ENCODE data around the gene DSP. TPM values are rescaled to one million over a fixed set of nuclear protein-coding genes. Genes with fewer than 3 reads are reported as not detected.

The DSP gene
- total and polyA plus RNA-seq, 2 experiments from 2014 or later, result 16.8 to 43.7 TPM

DNA sequence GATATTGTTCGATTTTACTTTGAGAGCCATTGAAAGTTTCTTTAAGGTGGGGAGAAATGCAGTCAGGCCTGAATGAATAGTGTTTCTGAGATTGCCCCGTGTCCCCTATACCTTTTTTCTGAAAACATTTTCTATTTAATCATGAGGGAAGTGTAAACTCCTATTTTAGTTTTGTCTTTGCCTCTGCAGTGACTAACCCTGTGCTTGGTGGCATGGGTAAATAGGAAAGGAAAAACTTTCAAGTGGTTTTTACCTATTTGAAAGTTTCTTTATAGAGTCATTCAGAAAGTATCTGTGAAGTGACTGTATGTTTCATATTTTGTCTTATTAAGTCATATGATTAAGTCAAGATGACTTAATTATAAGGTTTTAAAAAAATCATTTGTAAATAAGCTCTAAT is 63.0 kb downstream of the DSP start:
- Histone ChIP-seq H3F3A (replicated peaks; ENCODE audit: low read depth) (no peaks in the 10 kb centered on the region), H3K4me3 (no peak overlapping the region), H3K79me2 (replicated peaks; ENCODE audit: insufficient read depth) (no peaks in the 10 kb centered on the region), H3K4me1 (ENCODE audit: insufficient read depth) (0 out of 2 replicates have a peak, but pooled peaks cover 1% of the 10 kb centered on the region), H4K20me1 (replicated peaks; ENCODE audit: insufficient read depth) (peaks cover 3% of the 10 kb centered on the region), H3K4me2 (no peak overlapping the region), H2AFZ (no peak overlapping the region), H3K36me3 (ENCODE audit: insufficient read depth) (peaks cover 76% of the 10 kb centered on the region), H3K27ac (ENCODE audit: low read depth) (no peak overlapping the region), H3K27me3 (ENCODE audit: insufficient read depth) (no peaks in the 10 kb centered on the region), H3K9me2 (ENCODE audit: insufficient read depth) (no peaks in the 10 kb centered on the region)
- Mint-ChIP-seq H3K27ac (no peak overlapping the region), H3K4me3 (no peak overlapping the region), H3K36me3 (ENCODE audit: low read depth) (peaks cover 75% of the 10 kb centered on the region), H3K9me3 (no peaks in the 10 kb centered on the region), H3K27me3 (ENCODE audit: insufficient read depth, low read depth, poor library complexity) (no peaks in the 10 kb centered on the region), H3K4me1 (peaks cover under 1% of the 10 kb centered on the region; the same call in 2 of the 3 replicates)
- DNase-seq (ENCODE audit: low spot score) (no peak), ATAC-seq (no peak)
- TF ChIP-seq, protein P1, sequence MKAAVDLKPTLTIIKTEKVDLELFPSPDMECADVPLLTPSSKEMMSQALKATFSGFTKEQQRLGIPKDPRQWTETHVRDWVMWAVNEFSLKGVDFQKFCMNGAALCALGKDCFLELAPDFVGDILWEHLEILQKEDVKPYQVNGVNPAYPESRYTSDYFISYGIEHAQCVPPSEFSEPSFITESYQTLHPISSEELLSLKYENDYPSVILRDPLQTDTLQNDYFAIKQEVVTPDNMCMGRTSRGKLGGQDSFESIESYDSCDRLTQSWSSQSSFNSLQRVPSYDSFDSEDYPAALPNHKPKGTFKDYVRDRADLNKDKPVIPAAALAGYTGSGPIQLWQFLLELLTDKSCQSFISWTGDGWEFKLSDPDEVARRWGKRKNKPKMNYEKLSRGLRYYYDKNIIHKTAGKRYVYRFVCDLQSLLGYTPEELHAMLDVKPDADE (IDR thresholded peaks at IDR 0.05), result no peak
- TF ChIP-seq, protein P2, sequence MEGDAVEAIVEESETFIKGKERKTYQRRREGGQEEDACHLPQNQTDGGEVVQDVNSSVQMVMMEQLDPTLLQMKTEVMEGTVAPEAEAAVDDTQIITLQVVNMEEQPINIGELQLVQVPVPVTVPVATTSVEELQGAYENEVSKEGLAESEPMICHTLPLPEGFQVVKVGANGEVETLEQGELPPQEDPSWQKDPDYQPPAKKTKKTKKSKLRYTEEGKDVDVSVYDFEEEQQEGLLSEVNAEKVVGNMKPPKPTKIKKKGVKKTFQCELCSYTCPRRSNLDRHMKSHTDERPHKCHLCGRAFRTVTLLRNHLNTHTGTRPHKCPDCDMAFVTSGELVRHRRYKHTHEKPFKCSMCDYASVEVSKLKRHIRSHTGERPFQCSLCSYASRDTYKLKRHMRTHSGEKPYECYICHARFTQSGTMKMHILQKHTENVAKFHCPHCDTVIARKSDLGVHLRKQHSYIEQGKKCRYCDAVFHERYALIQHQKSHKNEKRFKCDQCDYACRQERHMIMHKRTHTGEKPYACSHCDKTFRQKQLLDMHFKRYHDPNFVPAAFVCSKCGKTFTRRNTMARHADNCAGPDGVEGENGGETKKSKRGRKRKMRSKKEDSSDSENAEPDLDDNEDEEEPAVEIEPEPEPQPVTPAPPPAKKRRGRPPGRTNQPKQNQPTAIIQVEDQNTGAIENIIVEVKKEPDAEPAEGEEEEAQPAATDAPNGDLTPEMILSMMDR (conservative IDR thresholded peaks at IDR 0.05; ENCODE audit: low read depth in 2 of 2), result no peak
- TF ChIP-seq EZH2 (IDR thresholded peaks at IDR 0.05; ENCODE audit: low read depth, unreplicated experiment) (no peak), POLR2AphosphoS5 (IDR thresholded peaks at IDR 0.05; ENCODE audit: low read depth) (no peak), JUNB (IDR thresholded peaks at IDR 0.05; ENCODE audit: unreplicated experiment) (no peak), ZNF114 (CRISPR knock-in tag; IDR thresholded peaks at IDR 0.05) (no peak), NANOG (IDR thresholded peaks at IDR 0.05; ENCODE audit: borderline replicate concordance) (no peak), EZH2phosphoT487 (IDR thresholded peaks at IDR 0.05; ENCODE audit: unreplicated experiment) (no peak), STAT1 (IDR thresholded peaks at IDR 0.05; ENCODE audit: unreplicated experiment) (no peak), CREB1 (CRISPR knock-in tag; IDR thresholded peaks at IDR 0.05; ENCODE audit: low read depth) (no peak)
- TF ChIP-seq, protein P3, sequence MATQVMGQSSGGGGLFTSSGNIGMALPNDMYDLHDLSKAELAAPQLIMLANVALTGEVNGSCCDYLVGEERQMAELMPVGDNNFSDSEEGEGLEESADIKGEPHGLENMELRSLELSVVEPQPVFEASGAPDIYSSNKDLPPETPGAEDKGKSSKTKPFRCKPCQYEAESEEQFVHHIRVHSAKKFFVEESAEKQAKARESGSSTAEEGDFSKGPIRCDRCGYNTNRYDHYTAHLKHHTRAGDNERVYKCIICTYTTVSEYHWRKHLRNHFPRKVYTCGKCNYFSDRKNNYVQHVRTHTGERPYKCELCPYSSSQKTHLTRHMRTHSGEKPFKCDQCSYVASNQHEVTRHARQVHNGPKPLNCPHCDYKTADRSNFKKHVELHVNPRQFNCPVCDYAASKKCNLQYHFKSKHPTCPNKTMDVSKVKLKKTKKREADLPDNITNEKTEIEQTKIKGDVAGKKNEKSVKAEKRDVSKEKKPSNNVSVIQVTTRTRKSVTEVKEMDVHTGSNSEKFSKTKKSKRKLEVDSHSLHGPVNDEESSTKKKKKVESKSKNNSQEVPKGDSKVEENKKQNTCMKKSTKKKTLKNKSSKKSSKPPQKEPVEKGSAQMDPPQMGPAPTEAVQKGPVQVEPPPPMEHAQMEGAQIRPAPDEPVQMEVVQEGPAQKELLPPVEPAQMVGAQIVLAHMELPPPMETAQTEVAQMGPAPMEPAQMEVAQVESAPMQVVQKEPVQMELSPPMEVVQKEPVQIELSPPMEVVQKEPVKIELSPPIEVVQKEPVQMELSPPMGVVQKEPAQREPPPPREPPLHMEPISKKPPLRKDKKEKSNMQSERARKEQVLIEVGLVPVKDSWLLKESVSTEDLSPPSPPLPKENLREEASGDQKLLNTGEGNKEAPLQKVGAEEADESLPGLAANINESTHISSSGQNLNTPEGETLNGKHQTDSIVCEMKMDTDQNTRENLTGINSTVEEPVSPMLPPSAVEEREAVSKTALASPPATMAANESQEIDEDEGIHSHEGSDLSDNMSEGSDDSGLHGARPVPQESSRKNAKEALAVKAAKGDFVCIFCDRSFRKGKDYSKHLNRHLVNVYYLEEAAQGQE (IDR thresholded peaks at IDR 0.05; ENCODE audit: unreplicated experiment), result no peak

All from GM23338 (cell line).